ENCODE results near the gene JADE1.

GRCh38 chr4:128862608-128863311 is 53.3 kb downstream of the JADE1 start:
- TF ChIP-seq CTCF (IDR thresholded peaks at IDR 0.05; ENCODE audit: low read depth, low read length, missing input control) (no peak), GABPA (IDR thresholded peaks at IDR 0.05 in 1 of 2, conservative IDR thresholded peaks at IDR 0.05 in 1 of 2) (no peak), RXRA (IDR thresholded peaks at IDR 0.05) (no peak), REST (IDR thresholded peaks at IDR 0.05) (no peak), MAX (IDR thresholded peaks at IDR 0.05) (no peak), ATF3 (IDR thresholded peaks at IDR 0.05) (no peak), JUND (IDR thresholded peaks at IDR 0.05) (no peak), EGR1 (IDR thresholded peaks at IDR 0.05; ENCODE audit: low read depth in 2 of 2) (no peak), SP1 (IDR thresholded peaks at IDR 0.05) (no peak), TAF1 (conservative IDR thresholded peaks at IDR 0.05) (no peak), ZBTB33 (IDR thresholded peaks at IDR 0.05) (no peak)
